ENCODE data around the gene SLC3A2. TPM values are rescaled to one million over a fixed set of nuclear protein-coding genes. Genes with fewer than 3 reads are reported as not detected.

Gene SLC3A2
- total and polyA plus RNA-seq, 4 experiments from 2014 or later = 157 to 226 (median 210) TPM

Other genes starting within 250 kb of the SLC3A2 start
- 100 to 1,000 TPM; 260 to 262 TPM for gene GANAB, start 234.3 kb upstream of the SLC3A2 start, total RNA-seq
- gene GANAB, start 234.3 kb upstream of the SLC3A2 start, polyA plus RNA-seq = 100 to 1,000 TPM; 122 to 142 TPM
- 10 to 100 TPM; 32.2 to 34.3 TPM for gene INTS5, start 227.6 kb upstream of the SLC3A2 start, total RNA-seq
- gene INTS5, start 227.6 kb upstream of the SLC3A2 start, polyA plus RNA-seq = 10 to 100 TPM; 23.7 to 39.4 TPM
- 10 to 100 TPM; 48.9 to 53.1 TPM for gene C11orf98, start 215.7 kb upstream of the SLC3A2 start, total RNA-seq
- gene C11orf98, start 215.7 kb upstream of the SLC3A2 start, polyA plus RNA-seq = 10 to 100 TPM; 77.8 to 94.9 TPM
- gene CSKMT, start 215.6 kb upstream of the SLC3A2 start, total RNA-seq = 10 to 100 TPM; 31.4 to 32.3 TPM
- 1 to 10 TPM; 3.0 to 3.8 TPM for gene CSKMT, start 215.6 kb upstream of the SLC3A2 start, polyA plus RNA-seq
- gene UQCC3, start 209.2 kb upstream of the SLC3A2 start, total RNA-seq = 1 to 10 TPM; 7.2 to 8.5 TPM
- gene UQCC3, start 209.2 kb upstream of the SLC3A2 start, polyA plus RNA-seq = 10 to 100 TPM; 10.7 to 12.1 TPM
- gene LBHD1, start 208.6 kb upstream of the SLC3A2 start, total RNA-seq = 10 to 100 TPM; 26.7 to 28.6 TPM
- 1 to 10 TPM; 2.4 to 2.7 TPM for gene LBHD1, start 208.6 kb upstream of the SLC3A2 start, polyA plus RNA-seq
- gene UBXN1, start 201.8 kb upstream of the SLC3A2 start, total RNA-seq = 100 to 1,000 TPM; 178 to 185 TPM
- 100 to 1,000 TPM; 150 to 181 TPM for gene UBXN1, start 201.8 kb upstream of the SLC3A2 start, polyA plus RNA-seq
- gene LRRN4CL, start 191.4 kb upstream of the SLC3A2 start, total RNA-seq = under 1 TPM; 0.11 to 0.12 TPM
- not detected for gene LRRN4CL, start 191.4 kb upstream of the SLC3A2 start, polyA plus RNA-seq
- gene BSCL2, start 173.5 kb upstream of the SLC3A2 start, total RNA-seq = 10 to 100 TPM; 34.5 to 36.6 TPM
- 10 to 100 TPM; 48.9 to 51.7 TPM for gene BSCL2, start 173.5 kb upstream of the SLC3A2 start, polyA plus RNA-seq
- gene GNG3, start 173.2 kb upstream of the SLC3A2 start, total RNA-seq = not detected
- not detected for gene GNG3, start 173.2 kb upstream of the SLC3A2 start, polyA plus RNA-seq
- gene HNRNPUL2, start 153.4 kb upstream of the SLC3A2 start, total RNA-seq = 10 to 100 TPM; 79.6 to 83.4 TPM
- 1 to 10 TPM in 1 of 2 donors, under 1 TPM in 1; 0.30 to 3.2 TPM for gene HNRNPUL2, start 153.4 kb upstream of the SLC3A2 start, polyA plus RNA-seq
- gene TTC9C, start 152.4 kb upstream of the SLC3A2 start, total RNA-seq = 10 to 100 TPM; 51.0 to 53.5 TPM
- 10 to 100 TPM; 10.2 to 25.8 TPM for gene TTC9C, start 152.4 kb upstream of the SLC3A2 start, polyA plus RNA-seq
- 10 to 100 TPM; 27.2 to 27.9 TPM for gene ZBTB3, start 126.7 kb upstream of the SLC3A2 start, total RNA-seq
- 1 to 10 TPM; 6.0 to 8.6 TPM for gene ZBTB3, start 126.7 kb upstream of the SLC3A2 start, polyA plus RNA-seq
- gene POLR2G, start 119.3 kb upstream of the SLC3A2 start, total RNA-seq = 10 to 100 TPM; 77.2 to 84.6 TPM
- 100 to 1,000 TPM; 207 to 300 TPM for gene POLR2G, start 119.3 kb upstream of the SLC3A2 start, polyA plus RNA-seq
- gene TAF6L, start 109.5 kb upstream of the SLC3A2 start, total RNA-seq = 10 to 100 TPM; 26.3 to 34.0 TPM
- 10 to 100 TPM in 1 of 2 donors, 1 to 10 TPM in 1; 5.7 to 10.5 TPM for gene TAF6L, start 109.5 kb upstream of the SLC3A2 start, polyA plus RNA-seq
- 10 to 100 TPM; 66.3 to 66.6 TPM for gene TMEM179B, start 93.5 kb upstream of the SLC3A2 start, total RNA-seq
- 100 to 1,000 TPM; 102 to 166 TPM for gene TMEM179B, start 93.5 kb upstream of the SLC3A2 start, polyA plus RNA-seq
- 10 to 100 TPM; 21.6 to 23.1 TPM for gene TMEM223, start 88.9 kb upstream of the SLC3A2 start, total RNA-seq
- 10 to 100 TPM; 38.9 to 45.5 TPM for gene TMEM223, start 88.9 kb upstream of the SLC3A2 start, polyA plus RNA-seq
- 100 to 1,000 TPM; 195 to 196 TPM for gene NXF1, start 75.5 kb upstream of the SLC3A2 start, total RNA-seq
- gene NXF1, start 75.5 kb upstream of the SLC3A2 start, polyA plus RNA-seq = 10 to 100 TPM; 75.2 to 83.2 TPM
- 10 to 100 TPM; 66.0 to 67.9 TPM for gene STX5, start 48.8 kb upstream of the SLC3A2 start, total RNA-seq
- 10 to 100 TPM; 30.4 to 31.8 TPM for gene STX5, start 48.8 kb upstream of the SLC3A2 start, polyA plus RNA-seq
- not detected for gene TEX54, start 48.1 kb upstream of the SLC3A2 start, total RNA-seq
- gene TEX54, start 48.1 kb upstream of the SLC3A2 start, polyA plus RNA-seq = 1 to 10 TPM; 1.3 to 1.9 TPM
- gene WDR74, start 41.3 kb upstream of the SLC3A2 start, total RNA-seq = 10 to 100 TPM; 79.3 to 82.2 TPM
- 10 to 100 TPM; 33.9 to 50.8 TPM for gene WDR74, start 41.3 kb upstream of the SLC3A2 start, polyA plus RNA-seq
- gene CHRM1, start 40.5 kb downstream of the SLC3A2 start, total RNA-seq = not detected
- gene CHRM1, start 40.5 kb downstream of the SLC3A2 start, polyA plus RNA-seq = not detected
- not detected for gene SLC22A6, start 104.1 kb downstream of the SLC3A2 start, total RNA-seq
- not detected for gene SLC22A6, start 104.1 kb downstream of the SLC3A2 start, polyA plus RNA-seq
- not detected for gene SLC22A8, start 134.9 kb downstream of the SLC3A2 start, total RNA-seq
- gene SLC22A8, start 134.9 kb downstream of the SLC3A2 start, polyA plus RNA-seq = not detected

All from CD4-positive, alpha-beta memory T cell (primary cell).